ENCODE results near the gene HSH2D. TPM values are rescaled to one million over a fixed set of nuclear protein-coding genes. Genes with fewer than 3 reads are reported as not detected.

HSH2D gene
- total and polyA plus RNA-seq, 9 donors, result 0.20 to 1.3 (median 0.31) TPM

- 18 to 40% (median 26%) methylated on average over 16 of the region's 16 CpGs for WGBS, 3 donors
- intact Hi-C loops (cut with DNase I), result no loop called here
Observed at GRCh38 chr19:16136185-16136999, 7.1 kb upstream of the HSH2D start.

GRCh38 chr19:16139752-16140151, 3.7 kb upstream of the HSH2D start:
- no peaks in the 10 kb centered on the region for H3K27me3 ChIP-seq
- H3K27ac ChIP-seq, result no peak overlapping the region
- no peak for DNase-seq
- 71 to 81% (median 80%) methylated on average over 13 of the region's 13 CpGs for whole genome bisulfite sequencing, 3 donors
- TF ChIP-seq CTCF (IDR thresholded peaks at IDR 0.05) (no peak), POLR2A (IDR thresholded peaks at IDR 0.05) (no peak), EP300 (IDR thresholded peaks at IDR 0.05) (no peak)
- no peaks in the 10 kb centered on the region for H3K9me3 ChIP-seq
- H3K4me1 ChIP-seq (ENCODE audit: insufficient read depth), result peaks cover 2% of the 10 kb centered on the region
- no peak overlapping the region for H3K4me3 ChIP-seq
- intact Hi-C loops (cut with DNase I), result no loop called here
- H3K36me3 ChIP-seq, result no peaks in the 10 kb centered on the region

More at GRCh38 chr19:16136185-16136999, 7.1 kb upstream of the HSH2D start:
- H3K36me3 ChIP-seq, result no peaks in the 10 kb centered on the region
- H3K4me1 ChIP-seq (ENCODE audit: insufficient read depth), result peaks cover 2% of the 10 kb centered on the region
- no peak for DNase-seq
- TF ChIP-seq POLR2A (IDR thresholded peaks at IDR 0.05), result no peak
- H3K4me3 ChIP-seq, result no peak overlapping the region
- H3K27me3 ChIP-seq, result no peaks in the 10 kb centered on the region
- no peaks in the 10 kb centered on the region for H3K9me3 ChIP-seq
- H3K27ac ChIP-seq, result no peak overlapping the region

GRCh38 chr19:16141043-16141442, 2.4 kb upstream of the HSH2D start:
- H3K9me3 ChIP-seq, result no peaks in the 10 kb centered on the region
- intact Hi-C loops (cut with DNase I), result no loop called here
- no peaks in the 10 kb centered on the region for H3K27me3 ChIP-seq
- H3K36me3 ChIP-seq, result no peaks in the 10 kb centered on the region
- no peak overlapping the region for H3K27ac ChIP-seq
- no peak for DNase-seq
- no peak overlapping the region for H3K4me3 ChIP-seq
- no peak for TF ChIP-seq POLR2A (IDR thresholded peaks at IDR 0.05)
- no peak for TF ChIP-seq EP300 (IDR thresholded peaks at IDR 0.05)
- 48 to 57% (median 51%) methylated on average over 4 of the region's 4 CpGs for WGBS, 3 donors
- peaks cover 2% of the 10 kb centered on the region for H3K4me1 ChIP-seq (ENCODE audit: insufficient read depth)

GRCh38 chr19:16142032-16142580, 1.4 kb upstream of the HSH2D start:
- H3K27me3 ChIP-seq, result no peaks in the 10 kb centered on the region
- no peaks in the 10 kb centered on the region for H3K9me3 ChIP-seq
- no peak for TF ChIP-seq POLR2A (IDR thresholded peaks at IDR 0.05)
- no peak for TF ChIP-seq EP300 (IDR thresholded peaks at IDR 0.05)
- TF ChIP-seq CTCF (IDR thresholded peaks at IDR 0.05), result no peak
- 76 to 80% (median 78%) methylated on average over 9 of the region's 9 CpGs for WGBS, 3 donors
- H3K27ac ChIP-seq, result no peak overlapping the region
- H3K36me3 ChIP-seq, result no peaks in the 10 kb centered on the region
- H3K4me1 ChIP-seq (ENCODE audit: insufficient read depth), result no peaks in the 10 kb centered on the region
- DNase-seq, result no peak
- intact Hi-C loops (cut with DNase I), result no loop called here
- H3K4me3 ChIP-seq, result no peak overlapping the region

- Histone ChIP-seq H3K36me3 (no peaks in the 10 kb centered on the region), H3K4me1 (ENCODE audit: insufficient read depth) (no peaks in the 10 kb centered on the region), H3K27me3 (no peaks in the 10 kb centered on the region), H3K4me3 (no peak overlapping the region), H3K27ac (no peak overlapping the region), H3K9me3 (no peaks in the 10 kb centered on the region)
- DNase-seq, result no peak
- no peak for TF ChIP-seq POLR2A (IDR thresholded peaks at IDR 0.05)
- no peak for TF ChIP-seq EP300 (IDR thresholded peaks at IDR 0.05)
- no peak for TF ChIP-seq CTCF (IDR thresholded peaks at IDR 0.05)
- intact Hi-C loops (cut with DNase I), result no loop called here
- 53 to 77% (median 70%) methylated on average over 1 of the region's 1 CpG for WGBS, 3 donors
Observed at GRCh38 chr19:16144216-16144581, 714 bp downstream of the HSH2D start.

Measured in ovary (tissue), 9 donors.